Measurements from ENCODE around the gene KCNMA1.

Gene KCNMA1

GRCh38 chr10:77043420-77043763, 594.2 kb downstream of the KCNMA1 start:
- DNase-seq (ENCODE audit: low read depth in 3 of 3), result no peak

- DNase-seq (ENCODE audit: low read depth in 3 of 3), result no peak
Measured at GRCh38 chr10:77042706-77043419, 594.7 kb downstream of the KCNMA1 start.

- DNase-seq (ENCODE audit: low read depth in 3 of 3), result no peak
Measured at GRCh38 chr10:77041636-77042258, 595.9 kb downstream of the KCNMA1 start.

GRCh38 chr10:77038407-77038806, 599.2 kb downstream of the KCNMA1 start:
- DNase-seq (ENCODE audit: low read depth in 3 of 3), result no peak

GRCh38 chr10:77037735-77038403, 599.7 kb downstream of the KCNMA1 start:
- no peak for DNase-seq (ENCODE audit: low read depth in 3 of 3)

DNA sequence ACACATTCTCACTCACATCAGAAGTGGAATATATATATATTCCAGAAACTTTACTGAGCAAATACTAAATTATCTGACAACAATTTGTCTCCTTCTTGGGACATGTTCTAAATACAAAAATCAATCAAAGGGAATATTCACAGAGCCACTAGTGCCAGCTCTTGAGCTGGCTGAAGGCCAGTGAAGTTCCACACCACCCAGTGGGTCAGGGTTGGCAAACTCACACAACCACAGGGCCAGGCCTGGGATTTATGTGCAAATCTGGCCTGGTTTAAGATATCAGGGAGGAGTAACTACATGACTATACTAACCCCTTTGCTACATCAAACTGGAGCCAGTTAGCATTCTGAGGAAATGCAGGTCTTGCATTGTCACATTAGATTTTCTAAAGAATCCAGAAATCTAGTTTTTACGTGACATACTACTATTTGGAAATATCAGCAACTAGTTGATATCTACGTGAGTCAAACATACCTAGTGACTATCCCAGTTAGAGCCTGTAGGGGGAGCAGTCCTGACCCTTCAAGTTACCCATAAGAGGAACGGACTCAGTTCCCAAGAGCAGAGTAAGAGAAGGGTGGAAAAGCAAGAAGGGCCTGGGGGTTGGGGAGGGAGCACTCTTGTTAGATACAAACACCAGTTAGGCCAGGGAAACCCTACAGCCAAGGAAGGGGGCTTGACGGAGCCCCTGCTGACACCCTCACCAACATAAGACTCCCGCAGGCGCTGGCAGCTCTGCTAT, 600.4 kb downstream of the KCNMA1 start:
- DNase-seq (ENCODE audit: low read depth in 3 of 3), result no peak

- no peak for DNase-seq (ENCODE audit: low read depth in 3 of 3)
Measured at GRCh38 chr10:77036276-77036675, 601.3 kb downstream of the KCNMA1 start.

- DNase-seq (ENCODE audit: low read depth in 3 of 3), result no peak
Measured at GRCh38 chr10:77034795-77035194, 602.8 kb downstream of the KCNMA1 start.

- DNase-seq (ENCODE audit: low read depth in 3 of 3), result no peak
Measured at GRCh38 chr10:77034240-77034639, 603.4 kb downstream of the KCNMA1 start.

DNA sequence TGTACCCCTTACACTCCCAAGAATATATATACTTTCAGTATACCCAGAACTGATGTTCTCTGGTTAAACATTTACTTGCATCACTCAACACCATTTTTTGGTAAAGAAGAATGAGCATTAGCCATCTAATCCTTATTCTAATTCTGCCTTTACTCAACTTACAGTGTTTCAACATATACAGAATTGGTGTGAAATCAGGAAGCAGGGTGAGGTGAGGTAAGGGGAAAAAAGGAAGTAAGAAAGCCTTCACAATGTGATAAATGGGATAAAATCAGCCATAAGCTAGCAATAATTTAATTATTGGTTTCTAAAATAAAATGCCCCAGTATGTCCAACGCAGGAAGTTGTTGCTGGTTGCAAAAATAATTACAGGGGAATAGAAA, 605.4 kb downstream of the KCNMA1 start:
- no peak for DNase-seq (ENCODE audit: low read depth in 3 of 3)

DNA sequence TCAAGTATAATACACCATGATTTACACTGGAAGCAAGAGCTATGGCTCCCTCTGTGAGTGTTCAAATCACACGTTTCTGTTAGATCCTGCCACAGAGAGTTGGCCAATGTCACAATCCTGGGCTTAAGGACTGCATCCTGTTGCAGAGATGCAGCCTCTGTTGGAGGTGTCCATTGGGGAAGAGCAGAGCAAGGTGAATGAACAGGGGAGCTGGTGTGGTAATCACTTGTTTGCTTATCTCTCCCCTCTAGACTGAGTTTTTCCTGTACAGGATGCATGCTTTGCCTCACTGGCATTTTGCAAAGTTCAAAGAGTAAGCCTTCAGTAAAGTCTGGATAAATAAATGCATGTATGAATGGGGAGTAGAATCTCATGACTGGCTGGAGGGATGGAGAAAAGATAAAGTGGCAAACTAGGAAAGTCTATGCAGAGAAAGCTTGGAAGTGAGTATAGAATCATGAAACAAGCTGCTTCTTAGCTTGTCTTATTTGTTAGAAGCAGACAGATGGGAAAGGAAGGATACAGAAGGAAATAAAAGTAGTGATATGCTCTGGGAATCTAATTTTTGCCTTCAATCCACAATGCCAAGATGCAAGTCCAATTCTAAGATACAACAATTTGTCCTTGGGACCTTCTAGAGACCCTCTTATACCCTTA, 605.9 kb downstream of the KCNMA1 start:
- DNase-seq (ENCODE audit: low read depth in 3 of 3), result no peak

GRCh38 chr10:77030974-77031373, 606.6 kb downstream of the KCNMA1 start:
- DNase-seq (ENCODE audit: low read depth in 3 of 3), result no peak

DNA sequence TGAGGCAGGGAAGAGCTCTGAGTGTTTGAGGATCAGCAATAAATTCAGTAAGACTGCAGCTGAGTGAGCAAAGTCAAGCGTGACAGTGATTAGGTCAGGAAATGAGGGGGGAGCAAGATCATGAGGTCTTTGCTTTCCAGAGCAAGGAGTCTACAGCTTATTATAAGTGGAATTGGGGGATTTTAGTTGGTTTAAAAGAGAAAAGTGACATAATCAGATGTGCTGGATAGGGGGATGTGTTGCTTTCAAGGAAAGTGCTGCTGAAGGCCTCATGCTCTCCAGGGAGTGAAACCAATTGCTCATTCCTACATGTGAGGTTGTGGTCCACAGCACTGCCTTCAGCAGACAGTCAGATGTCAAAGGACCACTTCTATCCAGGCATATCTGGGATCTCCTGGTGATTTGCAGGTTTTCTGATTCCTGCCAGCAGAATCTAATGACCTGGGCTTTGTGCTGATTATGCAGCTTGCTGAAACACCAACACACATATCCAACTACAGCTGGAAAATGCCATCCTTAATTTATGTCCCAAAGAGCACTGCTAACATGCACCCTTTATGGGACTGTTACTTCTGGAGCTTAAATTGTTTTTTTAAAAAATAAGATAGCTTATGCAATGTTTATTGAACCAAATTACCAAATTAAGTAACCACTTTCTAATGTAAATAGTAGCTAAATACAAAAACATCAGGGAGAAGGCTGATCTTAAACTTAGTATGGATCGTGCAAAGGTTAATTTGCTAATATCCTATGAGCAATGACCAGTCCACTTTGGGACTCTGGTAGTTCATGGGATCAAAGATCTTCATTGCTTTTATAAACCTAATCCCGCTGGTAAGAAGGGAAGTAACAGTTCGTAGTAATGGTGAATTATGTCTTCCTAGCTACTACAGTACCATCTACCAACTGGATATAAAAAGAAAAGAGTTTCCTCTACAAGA, 607.6 kb downstream of the KCNMA1 start:
- no peak for DNase-seq (ENCODE audit: low read depth in 3 of 3)

GRCh38 chr10:77028042-77028441, 609.6 kb downstream of the KCNMA1 start:
- no peak for DNase-seq (ENCODE audit: low read depth in 3 of 3)

GRCh38 chr10:77027576-77027975, 610.0 kb downstream of the KCNMA1 start:
- DNase-seq (ENCODE audit: low read depth in 3 of 3), result no peak

- DNase-seq (ENCODE audit: low read depth in 3 of 3), result no peak
Measured at GRCh38 chr10:77027141-77027540, 610.5 kb downstream of the KCNMA1 start.

- no peak for DNase-seq (ENCODE audit: low read depth in 3 of 3)
Measured at GRCh38 chr10:77026148-77026547, 611.5 kb downstream of the KCNMA1 start.

- DNase-seq (ENCODE audit: low read depth in 3 of 3), result no peak
Measured at GRCh38 chr10:77024461-77024860, 613.1 kb downstream of the KCNMA1 start.

- DNase-seq (ENCODE audit: low read depth in 3 of 3), result no peak
Measured at GRCh38 chr10:77023396-77023795, 614.2 kb downstream of the KCNMA1 start.

DNA sequence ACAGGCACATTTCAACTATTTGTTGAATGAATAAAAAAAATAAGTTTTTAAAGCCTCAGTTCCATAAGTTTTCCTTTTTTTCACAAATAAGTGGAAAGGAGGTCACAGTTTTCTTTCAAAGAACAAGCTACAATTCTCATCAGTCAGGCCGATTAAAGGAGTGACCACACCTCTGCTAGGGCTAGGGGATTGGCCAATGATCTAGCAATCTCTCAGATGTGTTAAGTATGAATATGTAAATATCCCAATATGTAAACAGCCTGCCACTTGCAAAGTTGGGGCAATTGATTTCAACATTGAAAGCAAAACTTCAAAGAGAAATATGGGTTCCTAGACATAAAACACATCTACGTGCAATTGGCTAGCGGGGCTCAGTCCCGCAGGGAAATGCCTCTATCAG, 614.9 kb downstream of the KCNMA1 start:
- no peak for DNase-seq (ENCODE audit: low read depth in 3 of 3)

GRCh38 chr10:77021966-77022490, 615.6 kb downstream of the KCNMA1 start:
- DNase-seq (ENCODE audit: low read depth in 3 of 3), result no peak

All from stimulated activated CD4-positive, alpha-beta T cell treated with anti-CD3 and anti-CD28 coated beads, TNF-alpha, amount 100 ng/mL, for 4 hours (primary cell).